CD4-positive, alpha-beta T cell treated with Interleukin-12 subunit alpha and Interleukin-12 subunit beta, for 1 hour (primary cell): Measurements from ENCODE around the gene EGFL7.
A peak's percentile ranks its signal among the peaks of the same experiment; 100 is the strongest.
"Not testable (repeated sequence)": the region's sequence is repeated elsewhere in the genome, so short reads cannot be mapped to it uniquely, and the experiment has no call there.

ENCODE experiments used
- DNase-seq: peaks from one replicate; pipeline ENCODE4 v3.0.0-alpha.2; 2020

Gene EGFL7

DNA sequence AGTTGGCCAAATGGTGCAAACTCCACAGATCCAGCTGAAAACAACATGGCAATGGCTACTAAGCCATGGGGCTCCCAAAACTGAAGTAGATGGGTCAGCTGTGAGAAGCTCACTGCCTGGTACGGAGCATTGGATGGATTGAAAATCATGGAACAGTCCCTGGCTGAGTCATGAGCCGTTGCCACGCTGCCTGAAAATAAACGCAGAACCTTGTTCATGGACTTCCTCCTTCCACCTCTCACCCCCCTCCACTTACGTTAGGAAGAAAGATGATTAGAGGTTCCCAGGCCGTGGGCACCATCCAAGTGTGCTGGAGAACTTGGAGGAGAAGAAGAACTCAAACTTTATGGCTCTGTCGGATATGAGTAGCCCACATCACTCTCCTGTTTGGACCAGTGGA is 42.8 kb downstream of the EGFL7 start:
- no peak for DNase-seq

DNA sequence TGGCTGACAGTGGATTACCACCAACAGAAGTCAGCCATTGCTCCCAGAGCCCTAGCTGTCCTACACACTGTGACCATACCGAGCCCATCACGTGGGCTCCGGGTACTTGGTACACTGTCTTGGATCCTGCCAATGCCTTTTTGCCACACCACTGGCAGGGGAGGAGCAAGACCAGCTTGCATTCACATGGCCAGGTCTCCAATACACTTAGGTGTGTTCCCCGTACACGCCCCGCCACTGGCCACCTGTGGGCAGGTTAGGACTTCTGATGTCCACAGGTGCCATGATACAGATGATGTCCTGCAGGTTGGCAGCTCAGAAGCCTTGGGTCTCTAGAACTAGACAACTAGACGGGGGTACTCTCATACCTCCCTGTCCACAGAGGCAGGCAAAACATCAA is 44.3 kb downstream of the EGFL7 start:
- DNase-seq = no peak

DNA sequence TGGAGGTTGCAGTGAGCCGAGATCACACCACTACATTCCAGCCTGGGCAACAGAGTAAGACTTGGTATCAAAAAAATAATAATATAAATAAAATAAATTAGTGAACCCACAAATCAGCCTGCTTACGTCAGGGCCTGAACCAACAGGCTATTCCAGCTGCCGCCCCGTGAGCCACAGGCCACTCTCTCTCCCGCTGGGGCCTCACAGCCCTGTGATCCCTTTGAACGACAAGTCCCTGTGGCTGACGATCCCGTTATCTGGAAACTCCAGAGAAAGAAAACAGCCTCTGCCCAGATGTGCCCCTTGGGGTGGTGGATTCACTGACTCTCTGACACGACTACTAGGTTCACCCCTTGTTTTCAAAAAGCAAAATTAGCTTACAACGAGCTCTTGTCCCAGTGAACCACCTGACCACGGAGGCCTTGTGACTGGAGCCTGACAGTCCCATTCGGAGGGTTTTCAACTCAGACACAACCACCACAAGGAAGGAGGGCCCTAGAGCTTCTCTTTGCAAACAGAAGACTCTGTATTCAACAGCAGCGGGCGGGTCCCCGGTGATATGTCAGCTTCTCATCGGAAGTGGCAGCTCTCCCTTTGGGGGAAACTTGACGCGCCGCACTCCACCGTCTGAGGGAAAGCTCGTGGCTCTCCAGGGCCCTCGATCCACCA is 45.3 kb downstream of the EGFL7 start:
- no peak for DNase-seq

DNA sequence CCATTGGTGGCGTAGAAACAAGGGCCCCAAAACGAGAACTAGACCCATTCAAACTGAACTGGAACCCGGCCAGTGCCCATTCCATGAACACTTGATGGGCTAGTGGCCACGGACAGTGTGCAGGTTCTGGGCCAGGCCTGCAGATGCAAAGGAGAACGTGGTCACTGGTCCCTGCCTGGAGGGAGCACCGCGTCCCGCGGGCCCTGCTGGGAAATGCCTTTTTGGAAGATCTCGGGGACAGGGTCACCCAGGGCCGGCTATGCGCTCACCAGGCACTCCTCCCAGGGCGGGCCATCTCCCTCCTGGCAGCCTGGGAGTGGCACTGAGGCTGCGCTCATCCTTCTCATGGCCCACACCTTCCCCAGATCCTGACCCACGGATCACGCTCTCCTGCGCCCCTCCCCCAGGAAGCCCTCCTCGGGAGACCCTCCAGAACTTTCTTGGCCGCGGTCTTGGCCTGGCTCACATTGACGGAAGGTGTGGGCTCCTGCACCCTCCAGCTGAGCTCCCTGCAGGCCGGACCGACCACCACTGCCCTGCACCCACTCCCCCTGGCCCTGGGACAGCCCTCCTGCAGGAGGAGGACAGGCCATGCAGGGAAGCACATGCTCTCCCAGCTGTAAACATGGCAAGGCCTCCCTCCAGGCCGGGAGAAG is 46.9 kb downstream of the EGFL7 start:
- no peak for DNase-seq

DNA sequence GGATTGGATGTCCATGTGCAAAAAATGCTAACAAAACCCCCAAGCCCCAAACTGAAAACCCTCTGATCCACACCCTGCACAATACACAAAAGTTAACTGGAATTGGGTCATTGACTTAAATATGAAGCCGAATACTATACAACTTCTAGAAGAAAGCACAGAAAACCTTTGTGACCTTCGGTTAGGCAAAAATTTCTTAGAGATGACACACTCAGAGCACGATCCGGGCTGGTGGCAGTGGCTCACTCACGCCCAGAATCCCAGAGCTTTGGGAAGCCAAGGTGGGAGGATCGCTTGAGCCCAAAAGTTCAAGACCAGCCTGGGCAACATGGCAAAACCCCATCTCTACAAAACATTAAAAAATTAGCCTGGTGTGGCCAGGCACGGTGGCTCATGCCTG is 47.8 kb downstream of the EGFL7 start:
- DNase-seq = no peak

DNA sequence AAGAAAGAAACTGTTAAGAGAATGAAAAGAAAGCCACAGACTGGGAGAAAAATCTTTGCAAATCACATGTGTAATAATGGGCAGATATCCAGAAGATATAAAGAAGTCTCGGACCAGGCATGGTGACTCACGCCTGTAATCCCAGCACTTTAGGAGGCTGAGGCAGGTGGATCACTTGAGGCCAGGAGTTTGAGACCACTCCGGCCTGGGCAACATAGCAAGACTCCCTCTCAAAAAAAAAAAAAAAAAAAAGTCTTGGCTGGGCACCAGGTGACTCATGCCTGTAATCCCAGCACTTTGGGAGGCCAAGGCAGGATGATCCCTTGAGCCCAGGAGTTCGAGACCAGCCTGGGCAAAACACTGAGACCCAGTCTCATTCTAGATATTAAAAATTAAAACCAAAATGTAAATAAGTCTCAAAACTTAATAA is 48.5 kb downstream of the EGFL7 start:
- DNase-seq = not testable (repeated sequence)

DNA sequence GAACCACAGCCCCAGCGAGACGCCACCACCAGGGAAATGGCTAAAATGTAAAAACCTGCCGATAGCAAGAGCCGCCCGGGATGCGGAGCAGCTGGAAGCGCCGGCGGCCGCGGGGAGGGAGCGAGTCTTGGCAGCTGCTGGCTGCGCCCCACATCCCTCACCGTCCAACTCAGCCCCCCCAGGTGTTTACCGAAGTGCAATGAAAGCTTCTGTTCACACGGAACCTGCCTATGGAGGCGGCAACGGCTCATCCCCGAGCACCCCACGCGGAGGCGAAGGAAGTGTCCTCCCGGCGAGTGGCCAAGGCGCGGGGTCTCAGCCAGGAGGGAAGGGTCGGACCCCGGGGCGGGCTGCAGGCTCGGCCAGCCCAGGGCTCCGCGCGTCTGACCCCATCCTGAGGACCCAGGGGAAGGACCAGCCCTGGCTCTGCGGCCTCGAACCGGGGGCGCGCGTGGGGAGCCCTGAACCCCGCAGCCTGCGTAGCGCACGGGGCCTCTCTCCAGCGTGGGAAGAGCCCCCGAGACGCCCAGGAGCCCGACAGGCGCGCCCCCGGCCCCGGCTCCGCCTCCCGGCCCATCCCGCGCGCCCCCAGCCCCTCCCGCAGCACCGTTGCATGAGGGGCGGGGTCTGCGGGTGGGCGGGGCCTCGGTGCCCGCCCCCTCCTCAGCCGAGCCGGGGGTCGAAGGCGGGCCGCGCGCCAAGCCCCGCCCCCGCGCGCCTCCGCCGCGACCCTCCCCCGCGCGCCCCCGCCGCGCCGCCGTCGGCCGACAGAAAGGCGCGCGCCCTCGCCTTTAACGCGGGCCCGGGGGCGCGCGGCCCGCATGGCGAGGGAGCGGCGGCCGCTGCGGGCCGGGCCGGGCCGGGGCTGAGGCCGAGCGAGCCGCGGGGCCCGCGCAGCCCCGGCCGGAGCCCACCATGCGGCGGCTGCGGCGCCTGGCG is 49.3 kb downstream of the EGFL7 start, which contains the start of gene DIPK1B:
Gene DIPK1B, plus strand, starts transcription at position 822 of the 939 bp plus-strand sequence. Its CDS starts 94 bp downstream, at position 916.
- DNase-seq = no peak

DNA sequence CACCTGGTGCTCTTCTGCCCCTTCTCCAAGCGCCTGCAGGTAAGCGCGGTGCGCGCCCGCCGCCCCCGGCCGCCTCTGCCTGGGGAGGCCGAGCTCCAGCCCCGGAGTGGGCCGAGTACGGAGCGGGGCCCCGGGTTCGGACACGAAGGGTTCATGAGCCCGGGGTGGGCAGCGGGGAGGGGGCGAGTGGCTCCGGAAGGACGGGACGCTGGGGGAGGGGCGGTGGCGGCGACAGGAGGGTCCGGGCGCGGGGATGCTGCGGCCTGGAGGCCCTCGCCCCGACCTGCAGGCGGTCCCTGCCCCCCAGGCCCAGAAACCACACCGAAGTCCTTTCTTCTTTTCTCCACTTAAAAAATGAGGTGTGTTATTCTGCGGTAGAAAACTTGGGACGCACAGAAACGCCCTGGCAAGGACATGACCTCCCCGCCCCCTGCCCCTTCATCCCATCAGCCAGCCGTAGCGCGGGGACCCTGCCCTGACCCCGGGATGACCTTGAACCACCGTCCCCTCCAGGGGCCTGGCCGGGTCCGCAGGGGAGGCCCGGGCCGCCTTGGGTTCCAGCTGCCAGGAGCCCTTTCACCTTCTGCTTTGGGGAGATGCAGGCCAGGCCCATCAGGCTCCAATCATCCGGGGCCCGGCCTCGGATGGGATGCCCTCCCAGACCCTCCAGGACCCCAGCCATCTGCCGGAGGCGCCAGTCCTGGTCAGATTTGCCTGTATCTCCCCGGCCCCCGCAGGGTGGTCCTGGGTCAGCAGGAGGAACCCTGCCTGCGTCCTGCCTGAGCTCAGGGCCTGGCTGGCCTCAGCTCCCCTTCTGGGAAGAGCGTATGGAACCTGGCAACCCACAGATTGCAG is 50.2 kb downstream of the EGFL7 start:
- no peak for DNase-seq

DNA sequence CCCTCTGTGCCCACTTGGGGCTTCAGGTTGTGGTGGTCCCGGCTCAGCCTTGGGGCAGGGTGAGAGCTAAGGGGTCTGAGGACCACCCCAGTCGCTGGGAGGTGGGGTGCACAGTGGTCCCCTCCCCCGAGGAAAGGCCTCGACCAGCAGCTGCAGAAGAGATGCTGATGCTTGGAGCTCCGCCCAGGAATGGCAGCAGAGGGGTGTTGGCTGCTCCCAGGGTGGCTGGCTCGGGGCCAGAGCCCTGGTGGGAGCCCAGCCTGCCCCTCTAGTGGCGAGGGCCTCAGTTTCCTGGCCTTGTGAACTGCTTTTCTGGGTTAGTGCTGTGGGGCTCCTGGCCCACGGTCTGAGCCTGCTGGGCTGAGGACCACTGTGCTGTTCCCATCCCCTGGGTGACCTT is 50.8 kb downstream of the EGFL7 start:
- no peak for DNase-seq

DNA sequence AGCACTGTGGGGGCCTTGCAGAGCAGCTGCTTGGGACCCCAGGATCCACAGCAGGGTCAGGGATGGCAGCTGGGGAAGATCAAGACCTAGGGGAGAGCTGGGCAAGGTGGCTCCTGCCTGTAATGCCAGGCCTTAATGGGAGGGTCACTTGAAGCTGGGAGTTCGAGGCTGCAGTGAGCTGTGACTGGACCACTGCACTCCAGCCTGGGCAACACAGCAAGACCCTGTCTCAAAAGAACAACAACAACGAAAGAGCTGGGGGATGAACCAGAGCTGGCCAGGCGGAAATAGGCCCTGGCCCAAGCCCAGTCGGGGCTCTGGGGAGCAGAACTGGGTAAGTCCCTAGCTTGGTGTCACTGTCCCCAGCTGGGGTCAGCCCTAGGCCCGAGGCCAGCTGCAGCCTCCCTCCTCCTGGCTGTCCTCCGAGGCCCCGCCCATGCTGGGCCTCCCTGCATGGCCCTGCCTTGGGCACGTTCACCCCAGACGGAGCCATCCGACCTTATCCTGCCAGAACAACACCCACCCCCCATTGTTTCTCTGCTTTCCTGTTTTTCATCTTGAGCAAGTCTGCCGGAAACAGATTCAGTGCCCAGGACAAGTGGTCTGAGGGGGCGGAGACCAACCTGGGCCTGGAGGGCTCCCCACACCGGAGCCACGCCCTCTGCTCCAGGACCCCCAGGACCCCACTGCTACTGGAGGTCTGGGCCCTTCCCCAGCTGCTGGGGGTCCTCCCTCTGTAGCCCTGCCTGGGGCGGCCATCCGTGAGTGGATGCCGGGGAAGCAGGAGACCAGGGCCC is 51.6 kb downstream of the EGFL7 start:
- DNase-seq = no peak

DNA sequence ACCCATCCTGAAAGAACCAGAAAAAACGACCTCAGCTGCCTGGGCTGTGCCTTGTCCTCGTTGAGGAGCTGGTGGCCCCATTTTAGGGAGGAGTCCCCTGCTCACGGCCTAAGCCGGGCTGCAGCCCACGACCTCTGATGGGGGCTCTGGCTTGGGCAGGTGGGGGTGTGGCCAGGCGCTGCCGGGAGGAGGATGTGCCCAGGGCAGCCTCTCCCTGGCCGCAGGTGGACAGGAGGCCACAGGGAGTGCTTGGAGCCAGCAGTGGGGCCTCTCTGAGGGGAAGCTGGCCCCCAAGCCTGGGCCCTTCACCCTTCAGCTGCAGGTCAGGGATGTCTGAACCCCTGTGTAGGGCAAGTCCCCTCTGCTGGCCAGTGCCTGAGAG is 52.2 kb downstream of the EGFL7 start:
- no peak for DNase-seq

DNA sequence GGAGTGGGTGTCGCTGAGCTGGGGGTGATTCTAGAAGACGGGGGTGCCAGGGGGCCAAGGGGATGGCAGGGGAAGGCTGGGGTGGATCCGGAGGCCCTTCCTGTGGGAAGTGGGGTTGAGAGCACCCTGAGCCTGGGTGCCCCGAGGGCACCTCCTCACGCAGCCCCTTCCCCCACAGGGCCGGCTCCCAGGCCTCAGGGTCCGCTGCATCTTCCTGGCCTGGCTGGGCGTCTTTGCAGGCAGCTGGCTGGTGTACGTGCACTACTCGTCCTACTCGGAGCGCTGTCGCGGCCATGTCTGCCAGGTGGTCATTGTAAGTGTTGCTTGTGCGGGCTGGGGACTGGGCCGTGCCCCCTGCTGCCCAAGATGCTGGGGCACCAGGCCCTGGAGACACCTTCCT is 54.7 kb downstream of the EGFL7 start:
- no peak for DNase-seq

DNA sequence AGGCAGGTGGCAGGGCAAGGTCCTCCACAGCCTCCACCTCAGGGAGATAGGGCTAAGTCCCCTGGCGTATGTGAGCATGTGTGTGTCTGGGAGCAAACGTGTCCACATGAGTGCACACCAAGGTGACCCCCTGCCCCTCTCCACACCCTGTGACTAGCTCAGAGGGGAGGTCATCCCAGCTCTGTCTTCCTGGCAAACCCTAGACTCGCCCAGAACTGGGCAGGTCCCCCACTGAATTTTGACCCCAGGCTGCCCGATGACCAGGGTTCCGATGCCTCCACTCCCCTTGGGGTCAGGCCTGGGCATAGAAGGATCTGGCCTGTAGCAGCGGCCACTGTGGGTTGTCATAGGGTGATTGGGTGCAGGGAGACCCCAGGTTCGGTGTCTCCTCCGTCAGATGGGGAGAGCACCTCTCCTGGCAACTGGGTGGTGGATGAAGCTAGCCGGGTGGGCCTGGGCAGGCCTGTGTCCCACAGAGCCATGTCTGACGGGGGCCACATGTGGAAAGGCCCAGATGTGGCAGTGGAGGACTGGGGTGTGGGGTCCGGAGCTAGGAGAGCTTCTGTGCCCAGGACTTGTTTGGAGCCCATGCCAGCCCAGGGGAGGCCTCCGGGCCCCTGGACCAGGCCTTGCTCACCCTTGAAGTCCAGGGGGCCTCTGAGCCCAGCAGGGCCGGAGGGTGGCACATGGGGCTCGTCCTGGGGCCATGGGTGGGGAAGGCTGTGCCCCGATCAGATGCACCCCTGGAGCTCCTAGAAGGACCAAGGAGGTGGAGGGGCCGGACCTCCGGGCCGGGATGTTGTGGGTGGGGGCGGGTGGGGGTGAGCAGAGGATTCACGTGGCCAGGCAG is 55.9 kb downstream of the EGFL7 start:
- no peak for DNase-seq

DNA sequence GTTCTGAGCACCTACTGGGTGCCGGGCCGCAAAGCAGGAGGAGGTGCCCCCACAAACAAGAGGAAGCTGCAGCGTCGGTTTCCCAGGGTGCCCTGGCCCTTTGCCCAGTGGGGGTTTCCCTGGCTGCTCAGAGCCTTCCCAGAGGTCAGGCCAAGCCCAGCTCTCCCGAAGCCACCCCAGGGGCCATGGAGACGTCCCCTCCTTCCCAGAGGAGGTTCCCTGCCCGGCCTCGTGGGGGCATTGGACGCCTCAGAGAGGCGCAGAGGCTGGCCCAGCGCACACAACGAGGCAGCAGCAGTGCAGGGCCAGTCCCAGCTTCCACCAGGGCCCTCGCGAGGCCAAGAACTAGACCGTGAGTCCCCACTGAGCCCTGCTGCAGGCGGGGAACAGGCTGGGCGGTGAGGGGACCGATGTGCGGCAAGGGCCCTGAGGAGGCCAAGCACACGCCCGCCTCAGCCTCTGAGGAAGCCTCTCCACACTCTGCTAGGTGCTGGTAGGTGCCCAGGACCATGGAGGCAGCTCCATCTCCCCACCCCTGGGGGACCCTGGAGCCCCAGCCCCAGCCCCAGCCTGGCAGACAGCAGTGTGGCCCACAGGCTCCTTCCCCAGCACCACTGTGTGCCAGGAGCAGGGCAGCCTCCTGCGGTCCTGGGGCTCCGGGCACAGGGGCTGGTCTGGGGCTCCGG is 56.6 kb downstream of the EGFL7 start:
- peak; percentile 32 for DNase-seq

DNA sequence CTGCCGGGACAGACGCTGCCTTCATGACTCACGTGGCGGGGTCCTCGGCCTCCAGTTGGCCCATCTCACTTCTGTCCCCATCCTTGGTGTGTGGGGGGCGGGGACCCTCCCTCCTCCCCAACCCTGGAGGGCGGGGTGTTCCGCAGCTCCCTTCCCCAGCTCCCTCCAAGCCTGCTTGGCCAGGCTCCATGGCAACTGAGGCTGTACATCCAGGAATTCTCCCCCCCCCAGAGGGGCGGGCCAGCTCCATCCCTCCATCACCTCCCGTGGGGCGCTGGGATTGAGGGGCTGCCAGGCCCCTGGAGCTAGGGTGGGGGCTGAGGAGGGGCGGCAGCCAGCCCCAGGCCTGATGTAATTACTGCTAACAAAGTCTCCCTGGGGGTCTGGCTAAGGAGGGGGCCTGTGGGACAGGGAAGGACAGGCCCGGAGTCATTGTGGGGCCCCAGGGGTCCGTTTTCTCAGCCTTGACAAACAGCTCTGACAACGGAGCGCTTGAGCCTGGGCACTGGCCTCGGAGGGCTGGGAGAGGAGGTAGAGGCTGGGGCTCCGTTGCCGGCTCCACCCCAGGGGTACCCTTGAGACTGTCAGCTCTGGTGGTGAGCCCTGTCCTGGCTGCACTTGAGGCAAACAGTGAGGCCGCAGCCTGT is 57.7 kb downstream of the EGFL7 start:
- DNase-seq = no peak

DNA sequence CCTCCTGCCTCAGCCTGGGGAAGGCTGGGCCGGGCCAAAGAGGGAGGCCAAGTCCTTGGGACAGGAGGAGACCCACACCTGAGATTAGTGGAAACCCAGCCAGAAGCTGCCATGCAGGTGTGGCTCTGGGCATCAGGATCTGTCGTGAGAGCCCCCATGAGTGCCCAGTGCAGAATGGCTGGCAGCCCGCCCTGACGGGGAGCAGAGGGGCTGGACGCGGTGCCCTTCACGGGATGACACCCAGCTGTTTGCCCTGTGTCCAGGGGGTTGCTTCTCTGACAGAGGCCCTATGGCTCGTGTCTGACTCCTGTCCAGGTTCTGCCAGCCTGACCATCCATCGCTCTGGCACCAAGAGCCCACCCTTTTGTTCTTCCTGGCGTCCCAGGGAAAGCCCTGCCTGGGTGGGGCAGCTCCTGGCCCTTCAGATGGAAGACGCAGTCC is 58.2 kb downstream of the EGFL7 start:
- no peak for DNase-seq

DNA sequence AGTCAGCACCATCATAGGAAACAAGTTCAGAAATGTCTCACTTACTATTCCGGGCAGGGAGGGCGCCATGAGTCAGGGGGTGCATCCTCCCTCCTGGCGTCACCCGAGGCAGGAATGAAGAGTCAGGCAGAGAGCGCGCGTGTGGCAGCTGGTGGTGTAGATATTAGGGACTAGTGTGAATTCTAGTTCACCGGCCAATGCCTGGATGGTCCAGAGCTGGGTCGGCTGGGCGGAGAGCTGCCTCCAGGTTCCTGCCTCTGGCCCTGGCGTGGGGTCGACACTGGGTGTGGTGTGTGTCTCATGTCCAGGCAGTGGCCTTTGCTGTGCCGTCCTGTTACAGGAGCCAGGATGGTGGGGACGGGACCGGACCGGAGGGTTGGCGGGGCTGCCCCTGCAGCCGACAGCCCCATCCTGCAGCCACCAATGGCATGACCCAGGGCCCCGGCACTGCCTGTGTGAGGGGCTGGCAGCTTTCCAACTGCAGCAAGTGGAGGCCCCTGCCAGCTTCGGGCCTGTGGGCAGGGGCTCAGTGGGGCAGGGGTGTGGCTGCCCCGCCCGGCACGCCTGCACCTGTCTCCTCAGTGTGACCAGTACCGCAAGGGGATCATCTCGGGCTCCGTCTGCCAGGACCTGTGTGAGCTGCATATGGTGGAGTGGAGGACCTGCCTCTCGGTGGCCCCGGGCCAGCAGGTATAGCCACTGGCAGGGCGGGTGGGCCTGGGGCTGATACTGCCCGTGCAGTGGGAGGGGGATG is 58.8 kb downstream of the EGFL7 start:
- no peak for DNase-seq
